Naive B cell (primary cell): ENCODE measurements around the gene SERPINE2. TPM values are rescaled to one million over a fixed set of nuclear protein-coding genes. Genes with fewer than 3 reads are reported as not detected.
"Not testable (repeated sequence)": the region's sequence is repeated elsewhere in the genome, so short reads cannot be mapped to it uniquely, and the experiment has no call there.

Source experiments
- ATAC-seq, 2 donors: fragments of 150-1000 bp; cut with Tn5 transposase; 2 replicates each; pipeline ENCODE4 v1.10.0; 2021; ENCODE audit warnings: low read depth in 2 of 2, mild to moderate bottlenecking in 2 of 2, moderate library complexity in 2 of 2
- DNase-seq: peaks from one replicate; pipeline ENCODE4 v3.0.0; 2022
- H3K27ac Mint-ChIP-seq, 6 donors: one replicate each; pipeline ENCODE4 v1.8.0; 2020 to 2022; ENCODE audit warnings: mild to moderate bottlenecking in 6 of 6, mixed read lengths in 6 of 6, moderate library complexity in 5 of 6, inconsistent platforms in 2 of 6
- H3K27me3 Mint-ChIP-seq, 3 donors: one replicate each; pipeline ENCODE4 v1.8.0; 2021 to 2022; ENCODE audit warnings: mixed read lengths in 3 of 3, mild to moderate bottlenecking in 1 of 3
- H3K36me3 Mint-ChIP-seq, 2 donors: one replicate each; pipeline ENCODE4 v1.8.0; 2020 to 2022; ENCODE audit warnings: mixed read lengths in 2 of 2, inconsistent platforms in 1 of 2, mild to moderate bottlenecking in 1 of 2
- H3K4me1 Mint-ChIP-seq, 3 donors: one replicate each; pipeline ENCODE4 v1.8.0; 2020 to 2022; ENCODE audit warnings: mixed read lengths in 3 of 3, inconsistent platforms in 1 of 3, mild to moderate bottlenecking in 1 of 3, moderate library complexity in 1 of 3
- H3K4me3 Mint-ChIP-seq, 8 donors: one replicate each; pipeline ENCODE4 v1.8.0; 2020 to 2022; ENCODE audit warnings: mild to moderate bottlenecking in 8 of 8, mixed read lengths in 8 of 8, moderate library complexity in 8 of 8, inconsistent platforms in 2 of 8
- H3K9me3 Mint-ChIP-seq, 7 donors: one replicate each; pipeline ENCODE4 v1.8.0; 2020 to 2022; ENCODE audit warnings: mixed read lengths in 7 of 7, mild to moderate bottlenecking in 5 of 7, inconsistent platforms in 2 of 7, moderate library complexity in 1 of 7
- polyA plus RNA-seq, 6 donors: library from polyadenylated mRNA; unstranded; fragments of 300-500 nt; fragmentation: Illumina TruSeq; gene quantifications; one replicate each; pipeline ENCODE4 v1.2.3, GENCODE V29; 2021; ENCODE audit warnings: low read depth in 6 of 6

The SERPINE2 gene
- polyA plus RNA-seq, 6 donors from 2014 or later = 1.6 to 6.1 (median 3.4) TPM

GRCh38 chr2:224023188-224023587 lies 15.9 kb downstream of the SERPINE2 start:
- H3K27me3 Mint-ChIP-seq = no peaks in the 10 kb centered on the region

GRCh38 chr2:224022486-224022885 lies 16.6 kb downstream of the SERPINE2 start:
- no peaks in the 10 kb centered on the region for H3K27me3 Mint-ChIP-seq
- peaks cover 0 to 8% of the 10 kb centered on the region in 2 donors for H3K36me3 Mint-ChIP-seq
- peak overlapping the region in 1 of 6 donors; percentile 56 for H3K27ac Mint-ChIP-seq
- H3K9me3 Mint-ChIP-seq = peaks cover 0 to 11% (median 0%) of the 10 kb centered on the region in 7 donors
- peaks cover 37 to 47% (median 43%) of the 10 kb centered on the region in 3 donors for H3K4me1 Mint-ChIP-seq
- DNase-seq (no peak), ATAC-seq (no peak)
- no peak overlapping the region for H3K4me3 Mint-ChIP-seq

More at GRCh38 chr2:224023188-224023587, 15.9 kb downstream of the SERPINE2 start:
- ATAC-seq (no peak), DNase-seq (no peak)
- Mint-ChIP-seq H3K4me3 (peak overlapping the region in 1 of 8 donors; percentile 6), H3K9me3 (peaks cover 0 to 11% (median 0%) of the 10 kb centered on the region in 7 donors), H3K36me3 (peaks cover 0 to 8% of the 10 kb centered on the region in 2 donors), H3K4me1 (peaks cover 43 to 54% (median 48%) of the 10 kb centered on the region in 3 donors), H3K27ac (peak overlapping the region in 3 of 6 donors; percentile 34 to 54 (median 44))

GRCh38 chr2:224020523-224020922 lies 18.6 kb downstream of the SERPINE2 start:
- peaks cover 0 to 8% of the 10 kb centered on the region in 2 donors for H3K36me3 Mint-ChIP-seq
- H3K27me3 Mint-ChIP-seq = no peaks in the 10 kb centered on the region
- H3K4me3 Mint-ChIP-seq = no peak overlapping the region
- H3K9me3 Mint-ChIP-seq = peaks cover 0 to 6% (median 0%) of the 10 kb centered on the region in 7 donors
- DNase-seq (no peak), ATAC-seq (no peak)
- H3K4me1 Mint-ChIP-seq = peaks cover 18 to 28% (median 27%) of the 10 kb centered on the region in 3 donors
- H3K27ac Mint-ChIP-seq = no peak overlapping the region

GRCh38 chr2:224017957-224018356 lies 21.1 kb downstream of the SERPINE2 start:
- Mint-ChIP-seq H3K9me3 (peaks cover 0 to 5% (median 0%) of the 10 kb centered on the region in 7 donors), H3K27ac (no peak overlapping the region), H3K36me3 (peaks cover 0 to 8% of the 10 kb centered on the region in 2 donors), H3K27me3 (no peaks in the 10 kb centered on the region), H3K4me1 (peaks cover 3 to 10% (median 6%) of the 10 kb centered on the region in 3 donors), H3K4me3 (no peak overlapping the region)
- ATAC-seq = no peak
- DNase-seq = no peak

GRCh38 chr2:224016963-224017362 lies 22.1 kb downstream of the SERPINE2 start:
- H3K27ac Mint-ChIP-seq = no peak overlapping the region

GRCh38 chr2:224014336-224014735 lies 24.8 kb downstream of the SERPINE2 start:
- DNase-seq = no peak
- Mint-ChIP-seq H3K4me3 (no peak overlapping the region), H3K4me1 (no peaks in the 10 kb centered on the region), H3K9me3 (no peaks in the 10 kb centered on the region), H3K36me3 (no peaks in the 10 kb centered on the region), H3K27ac (no peak overlapping the region), H3K27me3 (peaks cover 0 to 4% (median 0%) of the 10 kb centered on the region in 3 donors)
- no peak for ATAC-seq

More at GRCh38 chr2:224016963-224017362, 22.1 kb downstream of the SERPINE2 start:
- peaks cover 0 to 8% of the 10 kb centered on the region in 2 donors for H3K36me3 Mint-ChIP-seq
- H3K27me3 Mint-ChIP-seq = no peaks in the 10 kb centered on the region
- peaks cover 0 to 7% (median 0%) of the 10 kb centered on the region in 3 donors for H3K4me1 Mint-ChIP-seq
- DNase-seq (no peak), ATAC-seq (no peak)
- H3K4me3 Mint-ChIP-seq = no peak overlapping the region
- H3K9me3 Mint-ChIP-seq = peaks cover 0 to 5% (median 0%) of the 10 kb centered on the region in 7 donors

- peaks cover 0 to 4% (median 0%) of the 10 kb centered on the region in 3 donors for H3K27me3 Mint-ChIP-seq
- no peaks in the 10 kb centered on the region for H3K36me3 Mint-ChIP-seq
- no peaks in the 10 kb centered on the region for H3K9me3 Mint-ChIP-seq
- H3K4me1 Mint-ChIP-seq = no peaks in the 10 kb centered on the region
- ATAC-seq (no peak), DNase-seq (no peak)
- H3K27ac Mint-ChIP-seq = no peak overlapping the region
- H3K4me3 Mint-ChIP-seq = no peak overlapping the region
Observed at GRCh38 chr2:224011837-224012236, 27.2 kb downstream of the SERPINE2 start.

GRCh38 chr2:224009605-224010315 lies 29.3 kb downstream of the SERPINE2 start:
- Mint-ChIP-seq H3K4me1 (no peaks in the 10 kb centered on the region), H3K27ac (no peak overlapping the region), H3K9me3 (no peaks in the 10 kb centered on the region), H3K27me3 (peaks cover 0 to 4% (median 0%) of the 10 kb centered on the region in 3 donors), H3K4me3 (no peak overlapping the region), H3K36me3 (no peaks in the 10 kb centered on the region)
- no peak for DNase-seq
- no peak for ATAC-seq

GRCh38 chr2:224008702-224009261 lies 30.3 kb downstream of the SERPINE2 start:
- DNase-seq = no peak
- H3K4me3 Mint-ChIP-seq = no peak overlapping the region
- no peaks in the 10 kb centered on the region for H3K4me1 Mint-ChIP-seq
- ATAC-seq = no peak
- H3K27me3 Mint-ChIP-seq = peaks cover 0 to 4% (median 0%) of the 10 kb centered on the region in 3 donors
- H3K9me3 Mint-ChIP-seq = no peaks in the 10 kb centered on the region
- no peaks in the 10 kb centered on the region for H3K36me3 Mint-ChIP-seq
- no peak overlapping the region for H3K27ac Mint-ChIP-seq

- Mint-ChIP-seq H3K36me3 (no peaks in the 10 kb centered on the region), H3K4me3 (no peak overlapping the region), H3K4me1 (no peaks in the 10 kb centered on the region), H3K9me3 (no peaks in the 10 kb centered on the region), H3K27me3 (no peaks in the 10 kb centered on the region), H3K27ac (no peak overlapping the region)
- no peak for ATAC-seq
- DNase-seq = no peak
Observed at GRCh38 chr2:224004105-224004695, 34.9 kb downstream of the SERPINE2 start.

- H3K4me1 Mint-ChIP-seq, H3K36me3 Mint-ChIP-seq, H3K27me3 Mint-ChIP-seq, ATAC-seq, H3K9me3 Mint-ChIP-seq, H3K27ac Mint-ChIP-seq, H3K4me3 Mint-ChIP-seq, DNase-seq: not testable (repeated sequence)
Observed at GRCh38 chr2:224000662-224001061, 38.4 kb downstream of the SERPINE2 start.

- Mint-ChIP-seq H3K9me3 (no peaks in the 10 kb centered on the region), H3K27me3 (no peaks in the 10 kb centered on the region), H3K36me3 (no peaks in the 10 kb centered on the region), H3K27ac (no peak overlapping the region), H3K4me3 (no peak overlapping the region), H3K4me1 (no peaks in the 10 kb centered on the region)
- no peak for DNase-seq
- ATAC-seq = no peak
Observed at GRCh38 chr2:223999862-224000261, 39.2 kb downstream of the SERPINE2 start.

- H3K27ac Mint-ChIP-seq = no peak overlapping the region
- no peak overlapping the region for H3K4me3 Mint-ChIP-seq
Observed at GRCh38 chr2:223998948-223999347, 40.1 kb downstream of the SERPINE2 start.

GRCh38 chr2:223997938-223998337 lies 41.1 kb downstream of the SERPINE2 start:
- no peak overlapping the region for H3K4me3 Mint-ChIP-seq
- H3K4me1 Mint-ChIP-seq = peaks cover 0 to 6% (median 0%) of the 10 kb centered on the region in 3 donors
- no peak for DNase-seq
- ATAC-seq = no peak
- no peaks in the 10 kb centered on the region for H3K36me3 Mint-ChIP-seq
- H3K9me3 Mint-ChIP-seq = no peaks in the 10 kb centered on the region
- no peak overlapping the region for H3K27ac Mint-ChIP-seq
- H3K27me3 Mint-ChIP-seq = no peaks in the 10 kb centered on the region

More at GRCh38 chr2:223998948-223999347, 40.1 kb downstream of the SERPINE2 start:
- Mint-ChIP-seq H3K9me3 (no peaks in the 10 kb centered on the region), H3K4me1 (peaks cover 0 to 4% (median 0%) of the 10 kb centered on the region in 3 donors), H3K27me3 (no peaks in the 10 kb centered on the region), H3K36me3 (no peaks in the 10 kb centered on the region)
- ATAC-seq (no peak), DNase-seq (no peak)
